ENCODE measurements around the gene CDIPT.
A peak's percentile ranks its signal among the peaks of the same experiment; 100 is the strongest.
"Not testable (repeated sequence)": the region's sequence is repeated elsewhere in the genome, so short reads cannot be mapped to it uniquely, and the experiment has no call there.

Gene CDIPT

DNA sequence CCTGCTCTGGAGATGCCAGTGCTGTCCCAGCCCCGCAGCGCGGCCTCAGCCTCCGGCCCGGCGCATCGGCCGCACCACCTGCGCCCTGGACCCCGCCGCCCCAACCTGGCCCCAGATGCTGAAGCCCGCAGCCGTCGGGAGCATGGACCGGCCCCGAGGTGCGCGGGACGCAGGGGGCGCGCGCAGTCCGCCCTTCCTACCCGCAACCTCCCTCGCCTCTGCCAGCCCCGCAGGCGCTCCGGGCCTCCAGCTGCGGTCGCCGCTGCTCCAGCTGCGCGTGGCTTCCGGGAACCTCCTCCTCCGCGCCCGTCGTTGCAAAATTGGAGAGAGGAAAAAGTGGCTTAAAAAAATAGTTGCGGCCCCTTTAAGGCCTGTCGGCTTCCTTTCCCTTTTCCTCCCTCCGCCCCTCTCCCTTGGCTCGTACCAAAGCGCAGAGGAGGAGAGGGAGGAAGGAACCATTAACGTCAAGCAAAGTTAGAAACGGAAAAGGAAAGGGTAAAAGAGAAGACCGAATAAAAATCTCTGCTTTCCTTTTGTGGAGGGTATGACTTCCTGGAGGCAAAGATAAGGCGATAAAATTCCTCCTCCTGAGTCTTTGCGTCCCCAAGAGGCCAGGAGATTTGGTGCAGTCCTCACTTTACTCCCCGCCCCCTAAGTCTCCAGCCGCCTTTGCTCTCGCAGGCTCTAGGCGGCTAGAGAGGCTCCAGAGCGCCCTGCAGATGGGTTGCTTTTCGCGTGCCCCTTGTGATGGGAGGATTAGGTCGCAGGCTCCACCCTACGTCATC lies at the start of gene CDIPT:
CDIPT (minus strand) TSS at position 343 of the 785 bp plus-strand sequence. CDS start 369 bp downstream, outside the sequence.
- peak; percentile 83 to 90 for DNase-seq (ENCODE audit: low read depth in 2 of 2)

- DNase-seq (ENCODE audit: low read depth in 2 of 2): no peak
Observed at GRCh38 chr16:29912087-29912486, 49.1 kb upstream of the CDIPT start.

DNA sequence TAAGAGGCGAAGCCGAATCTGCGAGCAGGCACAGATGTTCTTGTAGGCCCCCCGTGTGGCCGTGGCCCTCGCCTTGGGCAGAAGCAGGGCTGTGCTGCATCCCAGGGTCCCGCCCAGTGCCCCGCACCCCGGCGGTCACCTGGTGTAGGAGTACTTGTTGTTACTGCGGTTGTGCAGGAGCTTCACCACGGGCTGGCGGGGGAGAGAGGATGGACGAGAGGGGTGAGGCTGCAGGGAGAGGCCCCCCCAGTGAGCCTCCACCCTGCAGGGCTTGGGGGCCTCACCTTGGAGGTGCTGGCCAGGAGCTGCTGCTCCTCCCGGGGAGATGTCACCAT lies 48.6 kb upstream of the CDIPT start:
- DNase-seq (ENCODE audit: low read depth in 2 of 2): no peak

- DNase-seq (ENCODE audit: low read depth in 2 of 2): no peak
Observed at GRCh38 chr16:29910819-29911675, 48.0 kb upstream of the CDIPT start.

DNA sequence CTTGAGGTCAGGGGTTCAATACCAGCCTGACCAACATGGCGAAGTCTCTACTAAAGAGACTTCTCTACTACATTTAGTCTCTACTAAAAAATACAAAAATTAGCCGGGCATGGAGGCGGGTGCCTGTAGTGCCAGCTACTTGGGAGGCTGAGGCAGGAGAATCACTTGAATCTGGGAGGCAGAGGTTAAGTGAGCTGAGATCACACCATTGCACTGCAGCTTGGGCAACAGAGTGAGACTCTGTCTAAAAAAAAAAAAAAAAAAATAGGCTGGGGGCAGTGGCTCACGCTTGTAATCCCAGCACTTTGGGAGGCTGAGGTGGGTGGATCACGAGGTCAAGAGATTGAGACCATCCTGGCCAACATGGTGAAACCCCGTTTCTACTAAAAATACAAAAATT lies 46.8 kb upstream of the CDIPT start:
- not testable (repeated sequence) for DNase-seq (ENCODE audit: low read depth in 2 of 2)

- DNase-seq (ENCODE audit: low read depth in 2 of 2): no peak
Observed at GRCh38 chr16:29909391-29909790, 46.4 kb upstream of the CDIPT start.

GRCh38 chr16:29908719-29909220 lies 45.7 kb upstream of the CDIPT start:
- DNase-seq (ENCODE audit: low read depth in 2 of 2): no peak

DNA sequence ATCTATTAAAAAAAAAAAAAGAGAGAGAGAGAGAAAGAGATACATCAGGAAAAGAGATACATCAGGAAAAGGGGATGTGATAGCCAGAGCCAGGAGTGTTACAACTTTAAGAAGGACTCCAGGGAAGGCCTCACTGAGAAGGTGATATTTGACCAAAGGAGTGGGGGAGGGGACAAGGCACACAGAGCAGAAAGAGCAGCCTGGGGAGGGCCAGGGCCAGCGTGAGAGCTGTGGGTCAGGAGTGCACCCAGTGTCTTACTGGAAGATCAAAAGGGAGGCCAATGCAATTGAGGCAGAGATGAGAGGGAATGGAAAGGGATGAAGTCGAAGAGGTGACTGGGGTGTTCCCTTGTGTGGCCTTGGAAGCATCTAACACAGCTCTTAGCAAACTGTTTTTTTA lies 44.9 kb upstream of the CDIPT start:
- no peak for DNase-seq (ENCODE audit: low read depth in 2 of 2)

- DNase-seq (ENCODE audit: low read depth in 2 of 2): no peak
Observed at GRCh38 chr16:29906520-29907244, 43.7 kb upstream of the CDIPT start.

- no peak for DNase-seq (ENCODE audit: low read depth in 2 of 2)
Observed at GRCh38 chr16:29905668-29906067, 42.6 kb upstream of the CDIPT start.

DNA sequence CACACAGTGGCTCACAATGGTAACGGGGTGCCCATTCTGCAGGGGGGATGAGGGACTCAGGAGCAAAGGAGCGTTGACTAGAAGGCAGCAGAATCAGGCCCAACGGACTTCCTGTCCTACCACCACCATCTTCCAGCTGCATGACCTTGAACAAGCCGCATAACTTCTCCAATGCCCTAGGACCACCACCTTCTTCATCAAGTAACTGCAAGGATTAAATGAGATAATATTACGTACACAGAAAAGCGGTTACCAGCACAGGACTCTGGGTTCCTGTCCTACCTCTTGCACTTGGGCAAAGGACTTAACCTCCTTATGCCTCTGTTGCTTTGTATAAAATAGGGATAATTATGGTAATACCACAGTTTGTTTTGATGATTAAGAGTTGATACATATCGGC lies 41.9 kb upstream of the CDIPT start:
- no peak for DNase-seq (ENCODE audit: low read depth in 2 of 2)

GRCh38 chr16:29903590-29903989 lies 40.6 kb upstream of the CDIPT start:
- no peak for DNase-seq (ENCODE audit: low read depth in 2 of 2)

DNA sequence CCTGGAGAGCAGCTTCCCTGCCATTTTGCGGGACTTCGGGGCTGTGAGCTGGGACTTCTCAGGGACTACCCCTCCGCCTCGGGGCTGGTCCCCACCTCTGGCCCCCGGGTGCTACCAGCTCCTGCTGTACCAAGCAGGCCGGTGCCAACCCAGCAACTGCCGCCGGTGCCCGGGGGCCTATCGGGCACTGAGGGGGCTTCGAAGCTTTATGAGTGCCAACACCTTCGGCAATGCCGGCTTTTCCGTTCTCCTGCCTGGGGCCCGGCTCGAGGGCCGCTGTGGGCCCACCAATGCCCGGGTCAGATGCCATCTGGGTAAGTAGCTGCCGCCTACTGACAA lies 38.5 kb upstream of the CDIPT start:
- no peak for DNase-seq (ENCODE audit: low read depth in 2 of 2)

- DNase-seq (ENCODE audit: low read depth in 2 of 2): no peak
Observed at GRCh38 chr16:29900888-29901606, 38.0 kb upstream of the CDIPT start.

- peak; percentile 30 to 41 for DNase-seq (ENCODE audit: low read depth in 2 of 2)
Observed at GRCh38 chr16:29900102-29900887, 37.3 kb upstream of the CDIPT start, which contains the start of gene ASPHD1. Gene ASPHD1, plus strand, starts transcription at chr16:29900488. Its CDS starts 484 bp downstream, at chr16:29900972.

DNA sequence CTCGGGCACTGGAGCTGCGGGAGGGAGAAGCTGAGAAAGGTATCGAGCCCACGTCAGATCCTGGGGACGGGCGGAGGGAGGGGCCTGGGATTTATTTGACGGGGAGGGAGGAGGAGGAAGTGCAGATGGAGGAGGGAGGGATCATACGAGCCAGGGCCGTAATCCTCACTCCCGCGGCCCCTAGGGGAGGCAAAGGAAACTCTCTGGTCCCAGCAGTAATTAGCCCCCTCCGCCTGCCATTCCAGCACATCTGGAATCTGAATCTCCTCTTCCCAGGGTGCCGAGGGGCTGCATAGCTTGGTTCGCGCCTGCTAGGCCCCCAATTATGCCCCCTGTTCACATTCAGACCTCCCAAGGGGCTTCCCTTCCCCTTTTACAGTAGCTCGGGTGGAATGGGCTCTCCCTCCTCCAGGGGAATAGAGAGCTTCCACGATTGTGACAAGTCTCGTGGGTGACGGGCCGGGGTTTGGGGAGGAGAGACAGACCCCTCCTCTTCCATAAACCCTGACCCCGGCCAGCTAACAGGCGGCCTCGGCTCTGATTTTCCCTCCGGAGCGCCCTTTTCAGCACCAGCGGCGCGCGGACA lies 36.6 kb upstream of the CDIPT start, which contains the start of gene SEZ6L2:
SEZ6L2 (minus strand) TSS at position 35 of the 586 bp plus-strand sequence. CDS start 531 bp downstream, outside the sequence.
- DNase-seq (ENCODE audit: low read depth in 2 of 2): peak in 1 of 2 donors; percentile 45

DNA sequence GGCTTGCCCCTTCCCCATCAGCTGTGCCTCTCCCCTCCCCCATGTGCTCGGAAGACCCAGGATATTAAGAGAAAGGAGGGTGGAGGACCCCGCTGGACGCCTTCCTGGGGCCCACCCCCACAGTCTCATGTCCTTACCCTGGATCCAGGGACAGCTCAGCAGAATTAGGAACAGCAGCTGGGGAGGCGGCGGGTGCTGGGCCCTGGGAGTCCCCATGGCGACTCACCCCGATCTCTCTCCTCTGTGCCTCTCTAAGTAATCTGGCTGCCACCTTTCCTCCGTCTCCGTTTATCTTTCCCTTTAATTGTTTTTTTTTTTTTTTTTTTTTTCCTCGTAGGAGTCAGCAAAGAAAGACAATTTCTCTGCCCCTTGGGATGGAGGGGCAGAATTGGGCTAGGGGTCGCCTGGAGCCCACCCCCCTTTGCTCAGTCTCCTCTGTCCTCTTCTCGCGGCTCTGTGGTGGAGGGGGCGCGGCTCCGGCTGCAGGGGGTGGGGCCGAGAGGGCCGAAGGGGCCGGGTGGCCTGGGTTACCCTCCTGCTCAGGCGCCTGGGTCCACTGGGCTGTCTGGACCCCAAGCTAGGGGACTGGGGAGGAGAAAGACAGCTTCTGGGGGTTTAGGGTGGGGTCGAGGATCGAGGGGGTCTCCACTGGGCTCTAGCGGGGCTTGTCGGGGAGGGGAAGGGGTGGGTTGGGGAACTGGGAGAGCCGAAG lies 35.9 kb upstream of the CDIPT start:
- no peak for DNase-seq (ENCODE audit: low read depth in 2 of 2)

- no peak for DNase-seq (ENCODE audit: low read depth in 2 of 2)
Observed at GRCh38 chr16:29898135-29898803, 35.2 kb upstream of the CDIPT start.

DNA sequence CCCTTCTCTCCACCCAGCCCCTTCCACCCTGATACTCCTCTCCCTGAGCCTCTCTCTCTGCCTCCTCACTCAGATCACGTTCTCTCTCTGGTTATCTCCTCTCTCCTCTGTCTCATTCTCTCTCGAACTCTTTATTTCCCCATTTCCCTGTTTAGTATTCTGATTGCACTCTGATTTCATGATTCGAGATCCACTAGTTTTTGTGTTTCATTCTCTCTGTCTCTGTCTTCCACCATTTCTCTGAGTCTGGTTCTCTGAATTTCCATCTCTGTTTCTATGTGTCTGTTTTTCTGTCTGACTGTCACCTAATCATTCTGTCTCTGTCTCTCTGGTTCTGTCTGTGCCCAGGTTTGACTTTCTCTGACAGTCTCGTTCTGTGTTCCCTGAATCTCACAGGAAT lies 34.3 kb upstream of the CDIPT start:
- DNase-seq (ENCODE audit: low read depth in 2 of 2): no peak
